Measurements from ENCODE around the gene FHL3. TPM values are rescaled to one million over a fixed set of nuclear protein-coding genes. Genes with fewer than 3 reads are reported as not detected.
A peak's percentile ranks its signal among the peaks of the same experiment; 100 is the strongest.
"Not testable (repeated sequence)": the region's sequence is repeated elsewhere in the genome, so short reads cannot be mapped to it uniquely, and the experiment has no call there.

FHL3 gene
- total RNA-seq, 4 donors from 2014 or later = 6.2 to 18.7 (median 12.4) TPM

- no peak for DNase-seq
- Histone ChIP-seq H3K4me3 (no peak overlapping the region), H3K4me1 (peaks cover 9 to 30% (median 14%) of the 10 kb centered on the region in 3 donors), H3K27me3 (no peaks in the 10 kb centered on the region), H3K9me3 (no peaks in the 10 kb centered on the region), H3K27ac (no peak overlapping the region), H3K36me3 (peaks cover 11 to 53% (median 35%) of the 10 kb centered on the region in 3 donors)
- WGBS, 2 donors = 20 to 47% methylated on average over 1 of the region's 1 CpG
- intact Hi-C loops (cut with DNase I) = no loop called here
- TF ChIP-seq, protein P1, sequence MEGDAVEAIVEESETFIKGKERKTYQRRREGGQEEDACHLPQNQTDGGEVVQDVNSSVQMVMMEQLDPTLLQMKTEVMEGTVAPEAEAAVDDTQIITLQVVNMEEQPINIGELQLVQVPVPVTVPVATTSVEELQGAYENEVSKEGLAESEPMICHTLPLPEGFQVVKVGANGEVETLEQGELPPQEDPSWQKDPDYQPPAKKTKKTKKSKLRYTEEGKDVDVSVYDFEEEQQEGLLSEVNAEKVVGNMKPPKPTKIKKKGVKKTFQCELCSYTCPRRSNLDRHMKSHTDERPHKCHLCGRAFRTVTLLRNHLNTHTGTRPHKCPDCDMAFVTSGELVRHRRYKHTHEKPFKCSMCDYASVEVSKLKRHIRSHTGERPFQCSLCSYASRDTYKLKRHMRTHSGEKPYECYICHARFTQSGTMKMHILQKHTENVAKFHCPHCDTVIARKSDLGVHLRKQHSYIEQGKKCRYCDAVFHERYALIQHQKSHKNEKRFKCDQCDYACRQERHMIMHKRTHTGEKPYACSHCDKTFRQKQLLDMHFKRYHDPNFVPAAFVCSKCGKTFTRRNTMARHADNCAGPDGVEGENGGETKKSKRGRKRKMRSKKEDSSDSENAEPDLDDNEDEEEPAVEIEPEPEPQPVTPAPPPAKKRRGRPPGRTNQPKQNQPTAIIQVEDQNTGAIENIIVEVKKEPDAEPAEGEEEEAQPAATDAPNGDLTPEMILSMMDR (IDR thresholded peaks at IDR 0.05) = no peak
- TF ChIP-seq POLR2A (IDR thresholded peaks at IDR 0.05) = no peak
Observed at GRCh38 chr1:37987679-37988078, 17.6 kb downstream of the FHL3 start.

GRCh38 chr1:37983546-37983945 is 21.8 kb downstream of the FHL3 start:
- intact Hi-C loops (cut with DNase I) = no loop called here
- no peak overlapping the region for H3K27ac ChIP-seq

GRCh38 chr1:37978541-37978940 is 26.8 kb downstream of the FHL3 start:
- intact Hi-C loops (cut with DNase I) = no loop called here
- Histone ChIP-seq H3K27me3 (no peaks in the 10 kb centered on the region), H3K36me3 (peaks cover 9 to 100% (median 57%) of the 10 kb centered on the region in 3 donors), H3K9me3 (no peaks in the 10 kb centered on the region), H3K4me1 (no peaks in the 10 kb centered on the region), H3K4me3 (no peak overlapping the region), H3K27ac (no peak overlapping the region)
- TF ChIP-seq, protein P1 (IDR thresholded peaks at IDR 0.05) = no peak
- no peak for TF ChIP-seq POLR2A (IDR thresholded peaks at IDR 0.05)
- 86 to 90% methylated on average over 3 to 4 of the region's 4 CpGs for WGBS, 2 donors
- DNase-seq = no peak

More at GRCh38 chr1:37983546-37983945, 21.8 kb downstream of the FHL3 start:
- no peaks in the 10 kb centered on the region for H3K27me3 ChIP-seq
- TF ChIP-seq POLR2A (IDR thresholded peaks at IDR 0.05) = no peak
- TF ChIP-seq, protein P1 (IDR thresholded peaks at IDR 0.05) = no peak
- WGBS, 2 donors = 92 to 97% methylated on average over 2 of the region's 2 CpGs
- DNase-seq = no peak
- no peaks in the 10 kb centered on the region for H3K9me3 ChIP-seq
- H3K4me3 ChIP-seq = no peak overlapping the region
- H3K36me3 ChIP-seq = peaks cover 20 to 94% (median 57%) of the 10 kb centered on the region in 3 donors
- H3K4me1 ChIP-seq = peaks cover 0 to 16% (median 7%) of the 10 kb centered on the region in 3 donors

DNA sequence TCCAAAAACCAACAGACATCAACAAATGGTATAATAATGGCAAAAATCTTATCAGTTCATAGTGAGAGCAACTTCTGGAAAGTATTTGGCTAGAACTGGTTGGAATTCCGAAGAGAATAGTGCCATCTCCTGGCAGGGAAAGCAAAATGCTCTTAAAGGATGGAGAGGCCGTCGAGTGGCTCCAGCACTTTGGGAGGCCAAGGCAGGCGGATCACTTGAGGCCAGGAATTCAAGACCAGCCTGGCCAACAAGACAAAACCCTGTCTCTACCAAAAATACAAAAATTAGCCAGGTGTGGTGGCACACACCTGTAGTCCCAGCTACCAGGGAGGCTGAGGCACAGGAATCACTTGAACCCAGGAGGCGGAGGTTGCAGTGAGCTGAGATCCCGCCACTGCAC is 30.2 kb downstream of the FHL3 start:
- intact Hi-C loops (cut with DNase I); H3K27ac ChIP-seq; H3K27me3 ChIP-seq; H3K4me3 ChIP-seq; DNase-seq; H3K9me3 ChIP-seq; H3K4me1 ChIP-seq: not testable (repeated sequence)
- peaks cover 9 to 97% (median 41%) of the 10 kb centered on the region in 3 donors for H3K36me3 ChIP-seq
- 38 to 53% methylated on average over 4 to 5 of the region's 6 CpGs for WGBS, 2 donors
- TF ChIP-seq, protein P1 (IDR thresholded peaks at IDR 0.05) = peak; percentile 8 to 66 (median 48)

GRCh38 chr1:37974567-37974966 is 30.7 kb downstream of the FHL3 start:
- intact Hi-C loops (cut with DNase I) = no loop called here

GRCh38 chr1:37973684-37974083 is 31.6 kb downstream of the FHL3 start:
- H3K9me3 ChIP-seq; H3K4me1 ChIP-seq; H3K27ac ChIP-seq; H3K27me3 ChIP-seq; DNase-seq; H3K4me3 ChIP-seq; intact Hi-C loops (cut with DNase I): not testable (repeated sequence)
- WGBS, 2 donors = 90 to 91% methylated on average over 5 of the region's 5 CpGs
- H3K36me3 ChIP-seq = peaks cover 5 to 97% (median 41%) of the 10 kb centered on the region in 3 donors

More at GRCh38 chr1:37974567-37974966, 30.7 kb downstream of the FHL3 start:
- H3K9me3 ChIP-seq = no peaks in the 10 kb centered on the region
- H3K27me3 ChIP-seq = no peaks in the 10 kb centered on the region
- H3K4me1 ChIP-seq = no peaks in the 10 kb centered on the region
- TF ChIP-seq POLR2A (IDR thresholded peaks at IDR 0.05) = no peak
- TF ChIP-seq, protein P1 (IDR thresholded peaks at IDR 0.05) = no peak
- H3K4me3 ChIP-seq = no peak overlapping the region
- no peak overlapping the region for H3K27ac ChIP-seq
- peaks cover 5 to 97% (median 41%) of the 10 kb centered on the region in 3 donors for H3K36me3 ChIP-seq
- DNase-seq = no peak
- 93% methylated on average over 5 of the region's 5 CpGs for WGBS, 2 donors

Data from esophagus squamous epithelium (tissue), 5 donors.